ENCODE results near the gene FBXL16. TPM values are rescaled to one million over a fixed set of nuclear protein-coding genes. Genes with fewer than 3 reads are reported as not detected.
A peak's percentile ranks its signal among the peaks of the same experiment; 100 is the strongest.

Gene FBXL16
- total RNA-seq, 3 donors from 2014 or later = 2.6 to 4.2 TPM; not detected in 1

DNA sequence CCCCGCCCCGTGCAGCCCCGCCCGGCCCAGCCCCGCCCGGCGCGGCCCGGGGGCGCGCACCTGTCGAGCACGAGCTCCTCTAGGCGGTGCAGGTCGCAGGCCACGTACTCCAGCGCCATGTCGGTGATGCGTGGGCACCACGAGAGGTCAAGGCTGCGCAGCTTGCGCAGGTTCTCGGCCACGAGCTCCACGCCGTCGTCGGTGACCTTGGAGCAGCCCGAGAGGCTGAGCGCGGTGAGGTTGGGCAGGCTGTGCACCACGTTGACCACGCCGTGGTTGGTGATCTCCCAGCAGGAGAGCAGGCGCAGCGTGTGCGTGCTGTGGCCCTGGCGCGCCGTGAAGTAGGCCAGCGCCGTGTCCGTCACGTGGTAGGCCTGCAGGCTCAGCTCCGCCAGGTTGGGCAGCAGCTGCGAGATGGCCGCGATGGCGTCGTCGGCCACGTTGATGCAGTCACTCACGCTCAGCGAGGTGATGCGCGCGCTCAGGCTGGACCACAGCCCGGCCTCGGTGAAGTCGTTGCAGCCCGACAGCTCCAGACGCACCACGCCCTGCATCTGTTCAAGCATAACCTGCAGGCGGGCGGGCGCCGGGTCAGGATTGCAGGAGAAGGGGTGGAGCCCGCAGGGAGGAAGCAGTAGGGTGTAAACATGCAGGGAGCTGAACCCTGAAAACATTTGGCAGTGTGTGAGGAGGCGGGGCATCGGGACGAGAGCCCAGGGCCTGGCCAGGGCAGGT is 10.1 kb downstream of the FBXL16 start:
- Histone ChIP-seq H3K4me3 (peak overlapping the region in 2 of 3 donors; percentile 51 to 68), H3K27ac (peak overlapping the region in 1 of 2 donors; percentile 38), H3K27me3 (peaks cover 15 to 56% of the 10 kb centered on the region in 2 donors), H3K4me1 (peaks cover 14 to 19% of the 10 kb centered on the region in 2 donors), H3K9me3 (no peaks in the 10 kb centered on the region), H3K36me3 (no peaks in the 10 kb centered on the region)
- TF ChIP-seq, protein P1, sequence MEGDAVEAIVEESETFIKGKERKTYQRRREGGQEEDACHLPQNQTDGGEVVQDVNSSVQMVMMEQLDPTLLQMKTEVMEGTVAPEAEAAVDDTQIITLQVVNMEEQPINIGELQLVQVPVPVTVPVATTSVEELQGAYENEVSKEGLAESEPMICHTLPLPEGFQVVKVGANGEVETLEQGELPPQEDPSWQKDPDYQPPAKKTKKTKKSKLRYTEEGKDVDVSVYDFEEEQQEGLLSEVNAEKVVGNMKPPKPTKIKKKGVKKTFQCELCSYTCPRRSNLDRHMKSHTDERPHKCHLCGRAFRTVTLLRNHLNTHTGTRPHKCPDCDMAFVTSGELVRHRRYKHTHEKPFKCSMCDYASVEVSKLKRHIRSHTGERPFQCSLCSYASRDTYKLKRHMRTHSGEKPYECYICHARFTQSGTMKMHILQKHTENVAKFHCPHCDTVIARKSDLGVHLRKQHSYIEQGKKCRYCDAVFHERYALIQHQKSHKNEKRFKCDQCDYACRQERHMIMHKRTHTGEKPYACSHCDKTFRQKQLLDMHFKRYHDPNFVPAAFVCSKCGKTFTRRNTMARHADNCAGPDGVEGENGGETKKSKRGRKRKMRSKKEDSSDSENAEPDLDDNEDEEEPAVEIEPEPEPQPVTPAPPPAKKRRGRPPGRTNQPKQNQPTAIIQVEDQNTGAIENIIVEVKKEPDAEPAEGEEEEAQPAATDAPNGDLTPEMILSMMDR (IDR thresholded peaks at IDR 0.05) = no peak
- no peak for TF ChIP-seq POLR2AphosphoS5 (IDR thresholded peaks at IDR 0.05)
- no peak for TF ChIP-seq POLR2A (IDR thresholded peaks at IDR 0.05)
- DNase-seq (ENCODE audit: low spot score in 2 of 2) = peak; percentile 49 to 74
- intact Hi-C loops (cut with DNase I; ENCODE audit: low total_unique reads) = no loop called here

DNA sequence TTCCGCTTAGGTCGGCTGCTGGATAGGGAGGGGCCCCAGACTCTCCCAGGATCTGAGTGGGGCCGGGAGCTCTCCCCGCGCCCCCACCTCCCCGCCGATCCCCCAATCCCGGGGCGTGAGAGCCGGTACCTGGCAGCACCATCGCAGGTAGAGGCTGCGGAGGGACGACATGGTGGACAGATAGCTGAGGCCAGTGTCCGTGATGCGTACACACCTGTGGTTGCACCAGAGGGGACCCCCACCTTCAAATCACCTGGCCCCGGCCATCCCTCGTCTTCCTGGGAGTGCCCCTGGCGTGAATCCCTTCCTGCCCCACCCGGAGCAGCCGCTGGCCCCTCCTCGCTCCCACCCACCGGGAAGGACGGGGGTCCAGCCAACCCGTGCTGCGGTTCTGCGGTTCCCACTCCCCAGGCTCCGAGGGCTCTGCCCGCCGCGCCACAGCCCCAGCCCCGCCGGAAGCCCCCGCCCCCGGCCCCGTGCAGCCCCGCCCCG is 10.7 kb downstream of the FBXL16 start:
- Histone ChIP-seq H3K36me3 (no peaks in the 10 kb centered on the region), H3K9me3 (no peaks in the 10 kb centered on the region), H3K4me1 (peaks cover 14 to 19% of the 10 kb centered on the region in 2 donors), H3K4me3 (peak overlapping the region in 2 of 3 donors; percentile 51 to 68), H3K27me3 (peaks cover 15 to 49% of the 10 kb centered on the region in 2 donors), H3K27ac (peak overlapping the region in 1 of 2 donors; percentile 52)
- intact Hi-C loops (cut with DNase I; ENCODE audit: low total_unique reads) = no loop called here
- no peak for DNase-seq (ENCODE audit: low spot score in 2 of 2)
- TF ChIP-seq, protein P1 (IDR thresholded peaks at IDR 0.05) = no peak
- no peak for TF ChIP-seq POLR2A (IDR thresholded peaks at IDR 0.05)

DNA sequence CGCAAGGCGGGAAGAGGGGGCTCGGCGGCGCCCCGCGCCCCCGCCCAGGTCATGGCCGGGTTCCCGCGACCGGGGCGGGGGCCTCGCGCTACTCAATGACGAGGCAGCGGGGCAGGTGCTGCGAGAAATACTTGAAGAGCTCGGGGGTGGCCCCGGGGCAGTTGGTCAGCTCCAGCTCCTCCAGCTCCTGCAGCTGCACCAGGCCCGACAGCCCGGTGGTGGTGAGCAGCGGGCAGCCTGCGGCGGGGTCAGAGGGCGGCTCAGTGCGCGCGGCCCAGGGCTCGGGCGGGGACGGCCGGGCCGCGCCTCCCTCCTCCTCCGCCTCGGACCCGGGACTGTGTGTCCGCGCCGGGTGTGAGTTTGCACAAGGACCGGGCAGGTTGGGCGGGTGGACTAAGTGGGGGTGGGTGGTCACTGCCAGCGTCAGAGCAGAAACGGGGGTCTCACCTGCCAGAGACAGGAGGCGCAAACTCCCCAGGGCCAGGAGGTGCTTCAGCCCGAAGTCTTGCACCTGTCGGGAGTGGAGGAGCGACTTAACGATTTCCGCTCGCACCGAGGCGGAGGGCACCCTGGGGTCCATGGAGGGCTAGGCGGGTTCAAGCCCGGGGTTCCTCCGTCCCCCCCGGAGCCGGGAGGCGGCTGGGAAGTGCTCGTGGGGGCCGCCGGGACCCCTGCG is 11.3 kb downstream of the FBXL16 start:
- Histone ChIP-seq H3K9me3 (no peaks in the 10 kb centered on the region), H3K27me3 (peaks cover 15 to 44% of the 10 kb centered on the region in 2 donors), H3K4me3 (peak overlapping the region in 2 of 3 donors; percentile 51 to 68), H3K27ac (no peak overlapping the region), H3K4me1 (peaks cover 19 to 24% of the 10 kb centered on the region in 2 donors), H3K36me3 (no peaks in the 10 kb centered on the region)
- intact Hi-C loops (cut with DNase I; ENCODE audit: low total_unique reads) = no loop called here
- no peak for DNase-seq (ENCODE audit: low spot score in 2 of 2)
- TF ChIP-seq POLR2A (IDR thresholded peaks at IDR 0.05) (no peak), POLR2AphosphoS5 (IDR thresholded peaks at IDR 0.05) (no peak)
- TF ChIP-seq, protein P1 (IDR thresholded peaks at IDR 0.05) = no peak

DNA sequence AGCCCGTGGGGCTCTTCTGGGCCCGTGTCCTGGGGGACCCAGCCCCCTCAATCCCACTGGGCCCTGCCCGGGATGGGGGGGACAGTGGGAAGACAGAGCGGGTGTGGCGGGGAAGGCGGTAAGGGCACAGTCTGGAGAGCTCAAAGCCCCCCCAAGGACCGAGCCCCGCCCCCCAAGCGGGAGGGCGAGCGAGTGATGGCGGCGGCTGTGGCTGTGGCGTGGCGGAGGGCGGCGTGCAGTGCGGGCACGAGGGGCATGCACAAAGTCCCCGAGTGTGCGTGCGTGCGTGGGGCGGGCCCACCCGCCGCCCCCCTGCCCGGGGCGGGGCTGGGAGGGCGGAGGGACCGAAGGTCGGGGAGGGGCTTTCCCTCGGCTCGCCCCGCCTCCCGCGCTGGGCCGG is 11.8 kb downstream of the FBXL16 start:
- no peaks in the 10 kb centered on the region for H3K36me3 ChIP-seq
- H3K27me3 ChIP-seq = peaks cover 15 to 39% of the 10 kb centered on the region in 2 donors
- H3K4me1 ChIP-seq = peaks cover 24 to 29% of the 10 kb centered on the region in 2 donors
- TF ChIP-seq, protein P1 (IDR thresholded peaks at IDR 0.05) = no peak
- no peak for TF ChIP-seq POLR2A (IDR thresholded peaks at IDR 0.05)
- TF ChIP-seq POLR2AphosphoS5 (IDR thresholded peaks at IDR 0.05) = no peak
- H3K9me3 ChIP-seq = no peaks in the 10 kb centered on the region
- no peak for DNase-seq (ENCODE audit: low spot score in 2 of 2)
- H3K27ac ChIP-seq = peak overlapping the region in 1 of 2 donors; percentile 19
- H3K4me3 ChIP-seq = peak overlapping the region in 2 of 3 donors; percentile 51 to 68
- intact Hi-C loops (cut with DNase I; ENCODE audit: low total_unique reads) = no loop called here

DNA sequence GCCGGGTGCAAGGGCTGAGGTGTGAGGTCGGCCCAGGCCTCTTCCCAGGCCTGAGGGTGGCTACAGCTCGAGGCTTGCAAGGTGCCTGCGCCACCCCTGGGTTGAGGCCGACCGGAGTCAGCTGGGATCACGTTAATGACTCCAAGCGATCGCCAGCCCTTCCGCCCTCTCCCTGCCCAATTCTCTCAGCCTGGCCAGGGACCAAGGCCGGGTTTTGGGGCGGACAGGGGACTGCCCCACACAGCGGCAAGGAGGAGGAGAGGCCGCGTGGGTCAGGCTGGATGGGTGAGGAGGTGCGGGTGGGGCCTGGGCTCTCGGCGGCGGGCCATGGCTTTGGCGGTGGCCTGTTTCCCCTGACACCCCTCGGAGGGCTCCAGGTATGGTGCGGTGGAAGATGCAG is 12.2 kb downstream of the FBXL16 start:
- Histone ChIP-seq H3K4me1 (peaks cover 24 to 29% of the 10 kb centered on the region in 2 donors), H3K27me3 (peaks cover 15 to 39% of the 10 kb centered on the region in 2 donors)

More for the DNA sequence above, 12.2 kb downstream of the FBXL16 start:
- Histone ChIP-seq H3K9me3 (no peaks in the 10 kb centered on the region), H3K36me3 (no peaks in the 10 kb centered on the region), H3K27ac (peak overlapping the region in 1 of 2 donors; percentile 19), H3K4me3 (peak overlapping the region in 1 of 3 donors; percentile 68)
- TF ChIP-seq POLR2A (IDR thresholded peaks at IDR 0.05) (no peak), POLR2AphosphoS5 (IDR thresholded peaks at IDR 0.05) (no peak)
- TF ChIP-seq, protein P1 (IDR thresholded peaks at IDR 0.05) = no peak
- intact Hi-C loops (cut with DNase I; ENCODE audit: low total_unique reads) = no loop called here
- no peak for DNase-seq (ENCODE audit: low spot score in 2 of 2)

Measured in breast epithelium (tissue), 4 donors.